ENCODE results near the gene STK39. TPM values are rescaled to one million over a fixed set of nuclear protein-coding genes. Genes with fewer than 3 reads are reported as not detected.

The STK39 gene
- total and polyA plus RNA-seq, 2 donors (not counting 1 experiment from before 2014, with no cell fraction given), result 16.7 to 30.1 TPM

DNA sequence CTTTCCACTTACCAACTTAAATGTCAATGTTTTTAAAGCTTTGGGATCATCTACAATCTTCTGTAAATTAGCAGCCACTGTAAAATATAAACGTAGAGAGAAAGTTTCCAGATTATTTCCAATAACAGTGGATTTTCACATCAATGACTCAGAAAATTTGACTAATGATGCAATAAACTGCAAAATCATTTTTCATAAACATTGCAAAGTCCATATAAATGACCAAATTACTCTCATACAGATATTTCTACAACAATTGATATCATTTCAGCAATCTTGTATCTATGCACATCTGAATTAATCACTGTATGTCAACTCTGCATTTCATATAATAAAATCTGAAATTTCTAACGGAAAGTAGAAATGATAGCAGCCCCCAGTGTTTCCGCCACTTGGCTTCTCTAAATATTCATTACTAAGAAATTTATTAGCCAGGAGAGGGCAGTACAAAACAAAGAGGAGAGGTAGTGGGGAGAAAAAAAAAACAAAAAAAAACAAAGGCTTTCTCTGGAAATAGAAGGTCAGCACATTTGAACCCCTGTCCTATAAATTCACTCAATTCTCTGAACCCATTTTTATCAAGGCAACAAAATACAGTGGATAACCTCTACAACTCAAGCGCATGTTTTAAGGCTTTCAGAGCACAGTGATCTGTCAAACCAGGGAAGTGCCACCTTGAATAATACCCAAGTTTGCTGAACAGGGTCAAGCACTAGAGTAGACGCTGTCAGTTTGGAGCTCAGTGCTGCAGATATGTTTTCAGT lies 282.6 kb downstream of the STK39 start:
- no peaks in the 10 kb centered on the region for H3K27me3 ChIP-seq (ENCODE audit: control insufficient read depth, insufficient read depth, low read length)
- H3K9ac ChIP-seq (ENCODE audit: insufficient read depth, low read length), result no peak overlapping the region
- no peak overlapping the region for H3K27ac ChIP-seq (ENCODE audit: insufficient read depth, low read length)
- TF ChIP-seq, protein P1, sequence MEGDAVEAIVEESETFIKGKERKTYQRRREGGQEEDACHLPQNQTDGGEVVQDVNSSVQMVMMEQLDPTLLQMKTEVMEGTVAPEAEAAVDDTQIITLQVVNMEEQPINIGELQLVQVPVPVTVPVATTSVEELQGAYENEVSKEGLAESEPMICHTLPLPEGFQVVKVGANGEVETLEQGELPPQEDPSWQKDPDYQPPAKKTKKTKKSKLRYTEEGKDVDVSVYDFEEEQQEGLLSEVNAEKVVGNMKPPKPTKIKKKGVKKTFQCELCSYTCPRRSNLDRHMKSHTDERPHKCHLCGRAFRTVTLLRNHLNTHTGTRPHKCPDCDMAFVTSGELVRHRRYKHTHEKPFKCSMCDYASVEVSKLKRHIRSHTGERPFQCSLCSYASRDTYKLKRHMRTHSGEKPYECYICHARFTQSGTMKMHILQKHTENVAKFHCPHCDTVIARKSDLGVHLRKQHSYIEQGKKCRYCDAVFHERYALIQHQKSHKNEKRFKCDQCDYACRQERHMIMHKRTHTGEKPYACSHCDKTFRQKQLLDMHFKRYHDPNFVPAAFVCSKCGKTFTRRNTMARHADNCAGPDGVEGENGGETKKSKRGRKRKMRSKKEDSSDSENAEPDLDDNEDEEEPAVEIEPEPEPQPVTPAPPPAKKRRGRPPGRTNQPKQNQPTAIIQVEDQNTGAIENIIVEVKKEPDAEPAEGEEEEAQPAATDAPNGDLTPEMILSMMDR (conservative IDR thresholded peaks at IDR 0.05 in 1 of 2, IDR thresholded peaks at IDR 0.05 in 1 of 2; ENCODE audit: low read depth in 1 of 2, low read length in 2 of 2), result peak; percentile 22 to 31
- no peak for TF ChIP-seq EZH2 (IDR thresholded peaks at IDR 0.05; ENCODE audit: low read length, missing control alignments)
- no peak overlapping the region for H3K4me3 ChIP-seq (replicated peaks in 1 of 4; ENCODE audit: control extremely low read depth in 1 of 4, insufficient read depth in 1 of 4, low read depth in 3 of 4, low read length in 4 of 4)
- no peaks in the 10 kb centered on the region for H4K20me1 ChIP-seq (ENCODE audit: control insufficient read depth, extremely low read depth, insufficient read depth, low read length)
- H3K4me2 ChIP-seq (ENCODE audit: extremely low read depth, insufficient read depth, low read length), result no peak overlapping the region
- H3K36me3 ChIP-seq (ENCODE audit: control insufficient read depth, insufficient read depth, low read length), result no peaks in the 10 kb centered on the region
- H3K4me1 ChIP-seq (ENCODE audit: control insufficient read depth, extremely low read depth, insufficient read depth, low read length), result no peaks in the 10 kb centered on the region
- peak in 1 of 2 donors; percentile 46 for DNase-seq (ENCODE audit: low read depth in 2 of 2)
- no peak overlapping the region for H2AFZ ChIP-seq (ENCODE audit: low read length)
- H3K9me3 ChIP-seq (ENCODE audit: control insufficient read depth, insufficient read depth, low read depth, low read length), result no peaks in the 10 kb centered on the region
- no peaks in the 10 kb centered on the region for H3K79me2 ChIP-seq (ENCODE audit: control insufficient read depth, insufficient read depth, low read length)

DNA sequence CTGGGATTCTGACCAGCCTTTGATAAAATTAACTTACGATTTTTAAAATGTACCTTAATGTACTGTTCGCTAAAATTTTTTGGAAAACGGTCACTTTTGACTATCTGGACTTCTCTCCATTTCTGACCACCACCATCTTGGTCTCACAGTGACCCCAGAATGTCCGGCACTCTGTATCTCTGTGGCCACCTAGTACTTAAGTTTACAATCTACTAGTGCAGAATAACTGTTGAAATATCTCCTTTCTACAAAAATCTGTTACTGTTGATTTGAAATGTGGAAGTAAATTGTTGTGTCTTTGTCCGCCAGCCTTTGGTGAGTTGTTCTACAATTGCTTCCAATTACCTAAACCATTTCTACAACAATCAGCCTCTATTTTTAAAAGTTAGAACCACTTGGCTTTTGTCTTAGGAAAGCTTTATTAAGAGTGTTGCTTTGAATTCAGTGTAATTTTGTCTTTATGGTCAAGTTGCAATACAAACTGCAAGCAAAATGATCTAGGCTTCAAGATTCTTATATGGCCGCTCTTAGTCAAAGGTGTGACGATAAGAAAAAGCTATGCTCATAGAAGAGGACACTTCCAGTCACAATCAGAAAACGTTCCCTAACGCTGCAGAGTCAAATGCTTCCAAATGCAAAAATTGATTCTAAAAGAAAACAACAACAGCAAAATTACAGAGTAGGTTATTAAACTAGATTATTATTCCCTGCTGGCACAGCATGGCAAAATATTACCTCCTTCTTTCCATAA lies 283.3 kb downstream of the STK39 start:
- no peak overlapping the region for H3K27ac ChIP-seq (ENCODE audit: insufficient read depth, low read length)
- H3K79me2 ChIP-seq (ENCODE audit: control insufficient read depth, insufficient read depth, low read length), result no peaks in the 10 kb centered on the region
- H3K9ac ChIP-seq (ENCODE audit: insufficient read depth, low read length), result no peak overlapping the region
- DNase-seq (ENCODE audit: low read depth in 2 of 2), result no peak
- no peaks in the 10 kb centered on the region for H3K4me1 ChIP-seq (ENCODE audit: control insufficient read depth, extremely low read depth, insufficient read depth, low read length)
- H3K36me3 ChIP-seq (ENCODE audit: control insufficient read depth, insufficient read depth, low read length), result no peaks in the 10 kb centered on the region
- H3K9me3 ChIP-seq (ENCODE audit: control insufficient read depth, insufficient read depth, low read depth, low read length), result no peaks in the 10 kb centered on the region
- H3K4me2 ChIP-seq (ENCODE audit: extremely low read depth, insufficient read depth, low read length), result no peak overlapping the region
- H4K20me1 ChIP-seq (ENCODE audit: control insufficient read depth, extremely low read depth, insufficient read depth, low read length), result no peaks in the 10 kb centered on the region
- no peak overlapping the region for H3K4me3 ChIP-seq (replicated peaks in 1 of 4; ENCODE audit: control extremely low read depth in 1 of 4, insufficient read depth in 1 of 4, low read depth in 3 of 4, low read length in 4 of 4)
- no peaks in the 10 kb centered on the region for H3K27me3 ChIP-seq (ENCODE audit: control insufficient read depth, insufficient read depth, low read length)
- TF ChIP-seq EZH2 (IDR thresholded peaks at IDR 0.05; ENCODE audit: low read length, missing control alignments), result no peak
- TF ChIP-seq, protein P1 (conservative IDR thresholded peaks at IDR 0.05 in 1 of 2, IDR thresholded peaks at IDR 0.05 in 1 of 2; ENCODE audit: low read depth in 1 of 2, low read length in 2 of 2), result no peak
- H2AFZ ChIP-seq (ENCODE audit: low read length), result no peak overlapping the region

DNA sequence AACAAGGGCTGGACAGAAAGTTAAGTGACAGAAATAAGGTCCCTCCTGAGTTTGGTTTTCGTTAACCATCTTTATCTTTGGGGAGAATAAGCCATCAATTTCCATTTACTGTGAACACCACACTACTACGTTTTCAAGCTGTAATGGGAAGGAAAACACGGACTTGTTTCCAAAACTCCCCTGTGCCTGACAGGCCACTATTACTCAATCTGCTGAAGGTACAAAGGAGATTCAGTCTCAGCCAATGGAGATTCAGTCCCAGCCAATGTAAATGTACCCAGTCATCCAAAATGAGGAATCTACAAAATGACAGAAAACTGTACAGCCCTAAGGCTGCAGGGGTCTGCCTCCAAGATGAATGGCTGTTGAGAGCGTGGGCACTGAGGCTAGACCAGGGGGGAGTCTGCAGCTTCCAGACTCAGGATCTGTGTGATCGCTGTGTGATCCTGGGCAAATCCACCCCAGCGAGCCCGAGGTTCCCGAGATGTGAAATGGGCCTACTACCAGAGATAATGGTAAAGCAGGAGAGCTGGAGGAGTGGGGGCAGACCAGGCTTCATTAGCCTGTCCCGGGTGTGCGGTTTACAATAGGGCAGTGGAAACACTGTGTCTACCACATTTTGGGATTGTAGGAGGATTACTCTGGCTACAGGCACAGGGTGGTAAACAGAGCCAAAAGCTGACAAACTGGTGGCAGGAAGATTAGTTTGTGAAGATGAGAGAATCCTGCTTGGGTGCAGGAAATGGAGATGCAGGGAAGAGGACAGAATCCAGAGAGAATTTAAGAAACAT lies 284.8 kb downstream of the STK39 start:
- no peak for TF ChIP-seq EZH2 (IDR thresholded peaks at IDR 0.05; ENCODE audit: low read length, missing control alignments)
- TF ChIP-seq, protein P1 (conservative IDR thresholded peaks at IDR 0.05 in 1 of 2, IDR thresholded peaks at IDR 0.05 in 1 of 2; ENCODE audit: low read depth in 1 of 2, low read length in 2 of 2), result no peak
- Histone ChIP-seq H3K4me1 (ENCODE audit: control insufficient read depth, extremely low read depth, insufficient read depth, low read length) (no peaks in the 10 kb centered on the region), H3K9ac (ENCODE audit: insufficient read depth, low read length) (no peak overlapping the region), H4K20me1 (ENCODE audit: control insufficient read depth, extremely low read depth, insufficient read depth, low read length) (no peaks in the 10 kb centered on the region), H3K9me3 (ENCODE audit: control insufficient read depth, insufficient read depth, low read depth, low read length) (no peaks in the 10 kb centered on the region), H3K4me3 (replicated peaks in 1 of 4; ENCODE audit: control extremely low read depth in 1 of 4, insufficient read depth in 1 of 4, low read depth in 3 of 4, low read length in 4 of 4) (no peak overlapping the region), H2AFZ (ENCODE audit: low read length) (no peak overlapping the region), H3K36me3 (ENCODE audit: control insufficient read depth, insufficient read depth, low read length) (no peaks in the 10 kb centered on the region), H3K27ac (ENCODE audit: insufficient read depth, low read length) (no peak overlapping the region), H3K27me3 (ENCODE audit: control insufficient read depth, insufficient read depth, low read length) (no peaks in the 10 kb centered on the region), H3K79me2 (ENCODE audit: control insufficient read depth, insufficient read depth, low read length) (no peaks in the 10 kb centered on the region), H3K4me2 (ENCODE audit: extremely low read depth, insufficient read depth, low read length) (no peak overlapping the region)
- DNase-seq (ENCODE audit: low read depth in 2 of 2), result no peak

All from fibroblast of lung (primary cell).